Epidermal melanocyte (primary cell): Measurements from ENCODE around the gene ATP9A.
"Not testable (repeated sequence)": the region's sequence is repeated elsewhere in the genome, so short reads cannot be mapped to it uniquely, and the experiment has no call there.

Experiments used
- DNase-seq: peaks from one replicate; pipeline ENCODE4 v3.0.0; 2011; ENCODE audit warnings: low spot score; ENCODE audit not compliant: insufficient read length

Gene ATP9A

DNA sequence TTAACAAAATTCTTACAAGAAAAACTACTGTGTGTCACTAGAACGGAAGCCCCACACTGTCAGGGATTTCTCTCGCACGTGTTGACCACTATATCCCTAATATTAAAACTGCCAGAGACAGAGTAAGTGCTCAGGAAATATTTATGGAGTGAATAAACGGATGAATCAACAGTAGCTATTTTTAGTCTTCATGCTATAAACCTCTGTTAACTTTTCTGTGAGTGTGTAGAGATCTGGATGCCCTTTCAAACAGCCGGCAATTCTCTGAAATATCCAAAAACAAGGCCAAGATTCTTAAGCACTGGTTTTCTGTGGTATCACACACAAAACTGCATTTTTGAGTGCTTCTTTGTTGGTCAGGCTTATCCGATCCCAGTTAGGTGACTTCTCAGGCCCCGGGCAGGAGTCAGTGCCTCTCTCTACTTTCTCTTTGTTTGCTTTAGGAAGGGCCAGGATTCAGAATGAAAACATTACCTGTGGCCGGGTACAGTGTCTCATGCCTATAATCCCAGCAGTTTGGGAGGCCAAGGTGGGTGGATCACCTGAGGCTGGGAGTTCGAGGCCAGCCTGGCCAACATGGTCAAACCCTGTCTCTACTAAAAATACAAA is 15.7 kb downstream of the ATP9A start:
- peak; percentile 50 for DNase-seq

- no peak for DNase-seq
Observed at GRCh38 chr20:51750770-51751388, 17.3 kb downstream of the ATP9A start.

DNA sequence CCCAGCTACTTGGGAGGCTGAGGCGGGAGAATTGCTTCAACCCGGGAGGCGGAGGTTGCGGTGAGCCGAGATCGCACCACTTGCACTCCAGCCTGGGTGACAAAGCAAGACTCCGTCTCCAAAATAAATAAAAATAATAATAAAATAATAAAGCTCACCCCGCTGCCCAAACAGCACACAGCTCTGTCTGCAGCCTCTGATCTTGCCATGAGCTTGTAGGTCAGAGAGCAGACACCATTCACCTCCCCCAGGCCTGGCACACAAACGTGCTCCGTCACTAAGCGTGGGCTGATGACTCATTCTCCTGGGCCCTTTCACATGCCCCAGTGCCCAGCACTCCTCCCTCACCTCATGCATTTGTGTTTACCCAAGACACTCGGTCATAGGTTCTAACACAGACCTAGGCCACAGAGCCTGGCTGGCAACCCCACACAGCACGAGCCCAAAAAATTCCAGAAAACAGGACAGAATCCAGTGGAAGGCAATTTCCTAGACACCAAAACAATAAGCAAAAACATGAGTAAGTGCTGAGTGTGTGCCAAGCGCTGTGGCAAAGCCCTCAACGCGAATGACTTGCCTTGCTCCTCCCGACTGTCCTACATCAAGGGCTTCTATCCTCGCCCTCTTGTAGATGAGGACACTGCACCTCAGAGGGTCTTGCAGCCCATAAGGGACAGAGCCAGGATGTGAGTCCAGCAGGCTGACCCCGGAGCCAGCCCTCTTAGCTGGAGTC is 18.0 kb downstream of the ATP9A start:
- DNase-seq: peak; percentile 29

DNA sequence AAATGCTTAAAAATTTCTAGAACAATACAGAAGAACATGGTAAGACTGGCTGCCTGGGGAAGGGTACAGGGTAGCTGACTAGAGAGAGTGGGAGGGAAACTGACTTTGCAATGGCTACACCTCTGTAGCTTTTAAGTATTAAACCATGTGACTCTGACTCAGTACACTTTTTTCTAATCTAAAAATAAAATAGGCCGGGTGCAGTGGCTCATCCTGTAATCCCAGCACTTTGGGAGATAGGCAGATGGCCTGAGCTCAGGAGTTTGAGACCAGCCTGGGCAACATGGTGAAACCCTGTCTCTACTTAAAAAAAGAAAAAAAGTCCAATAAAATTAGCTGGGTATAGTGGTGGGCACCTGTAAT is 18.5 kb downstream of the ATP9A start:
- DNase-seq: no peak

- no peak for DNase-seq
Observed at GRCh38 chr20:51747182-51747911, 20.8 kb downstream of the ATP9A start.

DNA sequence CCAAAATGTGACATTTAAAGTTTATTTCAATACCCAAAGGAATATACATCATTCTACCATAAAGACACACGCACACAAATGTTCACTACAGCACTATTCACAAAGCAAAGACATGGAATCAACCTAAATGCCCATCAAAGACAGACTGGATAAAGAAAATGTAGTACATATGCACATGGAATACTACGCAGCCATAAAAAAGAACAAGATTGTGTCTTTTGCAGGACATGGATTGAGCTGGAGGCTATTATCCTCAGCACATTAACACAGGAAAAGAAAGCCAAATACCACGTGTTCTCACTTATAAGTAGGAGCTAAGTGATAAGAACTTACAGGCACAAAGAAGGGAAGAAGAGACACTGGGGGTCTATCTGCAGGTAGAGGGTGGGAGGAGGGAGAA is 22.4 kb downstream of the ATP9A start:
- DNase-seq: no peak

DNA sequence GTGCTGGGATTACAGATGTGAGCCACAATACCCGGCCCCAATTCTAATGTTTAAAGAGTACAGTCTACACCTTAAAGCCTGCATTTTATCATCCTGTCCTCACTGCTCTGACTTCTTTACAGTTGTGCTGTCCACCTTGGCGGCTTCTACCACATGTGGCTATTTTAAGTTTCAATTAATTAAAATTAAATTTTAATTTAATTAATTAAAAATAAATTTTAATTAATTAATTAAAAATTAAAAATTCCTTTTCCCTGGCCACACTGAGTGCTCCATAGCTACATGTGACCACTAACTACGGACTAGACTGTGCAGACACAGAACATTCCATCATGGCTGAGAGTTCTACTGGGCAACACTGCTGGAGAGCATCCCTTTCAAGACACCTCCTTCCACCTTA is 27.4 kb downstream of the ATP9A start:
- no peak for DNase-seq

GRCh38 chr20:51740308-51740707 is 27.9 kb downstream of the ATP9A start:
- not testable (repeated sequence) for DNase-seq

- DNase-seq: no peak
Observed at GRCh38 chr20:51739722-51740249, 28.4 kb downstream of the ATP9A start.

GRCh38 chr20:51738877-51739447 is 29.2 kb downstream of the ATP9A start:
- no peak for DNase-seq

GRCh38 chr20:51738261-51738660 is 29.9 kb downstream of the ATP9A start:
- DNase-seq: not testable (repeated sequence)

DNA sequence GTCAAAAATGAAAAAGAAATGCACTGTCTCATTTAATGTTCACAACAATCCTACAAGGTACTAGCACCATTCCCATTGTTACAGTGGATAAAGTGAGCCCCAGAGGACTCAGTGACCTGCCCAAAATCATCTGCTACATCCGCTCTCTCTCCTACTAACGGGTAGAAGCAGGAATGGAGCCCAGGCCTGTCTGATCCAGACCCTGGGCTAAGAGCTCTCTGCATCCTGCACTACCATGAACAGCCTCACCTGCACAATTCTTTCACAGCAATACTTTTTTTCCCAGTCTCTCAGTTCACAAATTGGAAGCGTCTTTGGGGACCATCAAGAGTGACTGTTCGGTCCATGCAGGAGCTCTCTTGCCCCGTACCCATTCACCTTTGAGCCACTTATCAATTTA is 31.2 kb downstream of the ATP9A start:
- no peak for DNase-seq

- no peak for DNase-seq
Observed at GRCh38 chr20:51735728-51736600, 32.2 kb downstream of the ATP9A start.

DNA sequence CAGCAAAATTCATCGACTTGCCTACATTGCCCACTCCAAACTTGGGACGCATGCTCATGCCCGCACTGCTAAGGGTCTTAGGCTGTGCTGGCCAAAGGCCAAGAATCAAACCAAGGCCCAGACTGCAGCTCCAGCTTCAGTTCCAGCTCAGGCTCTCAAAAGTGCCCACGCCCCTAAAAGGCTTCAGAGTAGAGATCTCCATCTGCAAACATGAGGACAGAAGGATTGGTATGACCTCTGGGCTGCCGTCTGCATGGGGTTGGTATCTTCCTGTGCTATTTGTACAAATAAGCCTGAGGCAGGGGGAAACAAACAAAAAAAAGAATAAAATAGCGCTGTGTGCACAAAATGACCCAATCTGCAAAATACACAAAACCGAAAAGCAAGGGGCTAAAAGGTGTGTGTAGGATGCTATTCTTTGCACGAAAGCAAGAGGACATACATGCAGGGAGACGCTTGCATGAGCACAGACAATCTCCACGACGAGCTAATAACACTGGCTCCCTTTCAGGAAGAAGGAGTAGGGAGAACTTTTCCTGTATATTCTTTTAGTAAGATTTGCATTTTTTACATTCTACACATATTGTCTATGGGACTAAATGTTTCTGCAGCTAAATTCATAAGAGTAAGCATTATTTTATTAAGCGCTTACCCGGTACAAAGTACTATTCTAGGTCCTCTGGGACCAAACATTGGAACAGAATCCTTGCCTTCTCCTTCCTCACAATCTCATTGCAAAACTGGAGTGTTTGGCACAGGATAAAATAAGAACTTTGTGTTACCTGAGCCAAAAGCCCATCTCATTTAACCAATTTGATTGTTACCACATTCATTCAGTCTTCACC is 33.1 kb downstream of the ATP9A start:
- DNase-seq: no peak

DNA sequence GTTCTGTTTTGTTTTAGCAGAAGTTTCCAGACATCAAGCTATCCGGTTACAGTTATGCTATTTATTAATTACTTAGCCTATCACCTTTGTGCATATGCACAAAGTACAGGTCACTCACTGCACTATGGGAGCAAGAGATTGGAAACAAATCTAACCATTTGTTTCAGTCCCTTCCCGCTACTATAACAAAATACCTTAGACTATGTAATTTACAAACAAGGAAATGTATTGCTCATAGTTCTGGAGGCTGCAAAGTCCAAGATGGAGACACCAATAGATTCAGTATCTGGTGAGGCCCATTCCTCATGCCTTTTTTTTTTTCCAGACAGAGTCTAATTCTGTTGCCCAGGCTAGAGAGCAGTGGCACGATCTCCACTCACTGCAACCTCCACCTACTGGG is 35.1 kb downstream of the ATP9A start:
- DNase-seq: no peak

GRCh38 chr20:51732096-51732791 is 35.9 kb downstream of the ATP9A start:
- DNase-seq: no peak

DNA sequence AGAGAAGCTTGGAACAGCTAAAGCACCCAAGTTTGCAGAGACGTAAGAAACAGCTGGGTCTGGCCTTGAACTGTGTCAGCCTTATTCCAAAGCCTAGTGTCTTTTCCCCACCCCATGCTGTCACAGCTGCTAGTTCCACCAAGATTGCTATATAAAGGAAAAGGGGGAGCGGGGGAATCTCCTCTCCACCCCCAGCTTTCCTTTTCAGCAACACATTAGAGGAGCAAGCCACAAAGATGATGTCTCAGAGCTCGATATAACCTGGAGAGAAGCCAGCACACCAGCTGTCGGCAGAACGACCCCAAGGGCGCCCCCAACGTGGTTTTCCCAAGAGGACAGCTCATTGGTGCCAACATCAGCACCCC is 36.5 kb downstream of the ATP9A start:
- DNase-seq: no peak

- DNase-seq: no peak
Observed at GRCh38 chr20:51729771-51730170, 38.4 kb downstream of the ATP9A start.

- no peak for DNase-seq
Observed at GRCh38 chr20:51728737-51729136, 39.5 kb downstream of the ATP9A start.
